Liver (tissue), 9 donors: ENCODE results near the gene NBEA. TPM values are rescaled to one million over a fixed set of nuclear protein-coding genes. Genes with fewer than 3 reads are reported as not detected.

Source experiments
- DNase-seq: peaks from one replicate; pipeline ENCODE4 v3.0.0-alpha.2; 2017; ENCODE audit warnings: low spot score
- H3K27ac ChIP-seq, 2 donors: one replicate each; pipeline ENCODE4 v1.7.0; 2013; ENCODE audit warnings: inconsistent platforms in 2 of 2, low read length in 2 of 2, control low read depth in 1 of 2, low read depth in 1 of 2, mild to moderate bottlenecking in 1 of 2
- H3K27me3 ChIP-seq, 4 donors: one replicate each; pipeline versions ENCODE4 v1.6.1 to v1.7.0; 2013; ENCODE audit warnings: low read length in 3 of 4, inconsistent platforms in 1 of 4, mild to moderate bottlenecking in 1 of 4, moderate library complexity in 1 of 4; ENCODE audit not compliant: control insufficient read depth in 4 of 4, insufficient read depth in 4 of 4
- H3K36me3 ChIP-seq, 4 donors: one replicate each; pipeline versions ENCODE4 v1.6.1 to v1.7.0; 2013; ENCODE audit warnings: low read length in 3 of 4, mild to moderate bottlenecking in 3 of 4, low read depth in 1 of 4, moderate library complexity in 1 of 4; ENCODE audit not compliant: control insufficient read depth in 4 of 4, insufficient read depth in 3 of 4
- H3K4me1 ChIP-seq, 4 donors: one replicate each; pipeline versions ENCODE4 v1.6.1 to v1.7.0; 2013; ENCODE audit warnings: low read length in 3 of 4, mild to moderate bottlenecking in 3 of 4, moderate library complexity in 1 of 4; ENCODE audit not compliant: control insufficient read depth in 4 of 4, insufficient read depth in 4 of 4
- H3K4me3 ChIP-seq, 3 donors: one replicate each; pipeline versions ENCODE4 v1.6.1 to v1.7.0; 2013; ENCODE audit warnings: low read length in 3 of 3, control low read depth in 1 of 3, low read depth in 1 of 3, mild to moderate bottlenecking in 1 of 3
- H3K9ac ChIP-seq, 2 donors: one replicate each; pipeline ENCODE4 v1.7.0; 2013; ENCODE audit warnings: low read length in 2 of 2, mild to moderate bottlenecking in 2 of 2, moderate library complexity in 2 of 2, control low read depth in 1 of 2, low read depth in 1 of 2
- H3K9me3 ChIP-seq, 4 donors: one replicate each; pipeline versions ENCODE4 v1.6.1 to v1.7.0; 2013; ENCODE audit warnings: low read length in 3 of 4; ENCODE audit not compliant: control insufficient read depth in 4 of 4
- EGR1 ChIP-seq, 2 donors: IDR thresholded peaks; 2 replicates each; pipeline ENCODE4 v1.6.1; 2016 to 2018; ENCODE audit warnings: antibody characterized with exemption in 2 of 2, low read depth in 2 of 2
- FOXA1 ChIP-seq: IDR thresholded peaks from 2 replicates; pipeline ENCODE4 v1.6.1; 2016; ENCODE audit warnings: antibody characterized with exemption
- FOXA2 ChIP-seq: IDR thresholded peaks from 2 replicates; pipeline ENCODE4 v1.6.1; 2016; ENCODE audit warnings: antibody characterized with exemption
- GABPA ChIP-seq, 2 donors: IDR thresholded peaks in 1 of 2; conservative IDR thresholded peaks in 1 of 2; 2 replicates each; pipeline ENCODE4 v1.6.1; 2016; ENCODE audit warnings: antibody characterized with exemption in 2 of 2, mild to moderate bottlenecking in 1 of 2, moderate library complexity in 1 of 2
- HNF4A ChIP-seq, 2 donors: conservative IDR thresholded peaks; 2 replicates each; pipeline ENCODE4 v1.6.1; 2016; ENCODE audit warnings: antibody characterized with exemption in 2 of 2, mild to moderate bottlenecking in 2 of 2
- HNF4G ChIP-seq: IDR thresholded peaks from 2 replicates; pipeline ENCODE4 v1.6.1; 2016; ENCODE audit warnings: antibody characterized with exemption
- JUND ChIP-seq, 2 donors: IDR thresholded peaks; 2 replicates each; pipeline ENCODE4 v1.6.1; 2016; ENCODE audit warnings: antibody characterized with exemption in 2 of 2
- NR2F2 ChIP-seq: IDR thresholded peaks from 2 replicates; pipeline ENCODE4 v1.6.1; 2016; ENCODE audit warnings: antibody characterized with exemption
- RAD21 ChIP-seq, 2 donors: IDR thresholded peaks; 2 replicates each; pipeline ENCODE4 v1.6.1; 2016; ENCODE audit warnings: antibody characterized with exemption in 2 of 2, mild to moderate bottlenecking in 2 of 2
- RXRA ChIP-seq, 2 donors: IDR thresholded peaks; 2 replicates each; pipeline ENCODE4 v1.6.1; 2017 to 2018; ENCODE audit warnings: antibody characterized with exemption in 2 of 2, mild to moderate bottlenecking in 1 of 2
- SP1 ChIP-seq: IDR thresholded peaks from 2 replicates; pipeline ENCODE4 v1.6.1; 2018; ENCODE audit warnings: antibody characterized with exemption, mild to moderate bottlenecking
- TAF1 ChIP-seq: conservative IDR thresholded peaks from 2 replicates; pipeline ENCODE4 v1.6.1; 2016; ENCODE audit warnings: antibody characterized with exemption, mild to moderate bottlenecking
- YY1 ChIP-seq: IDR thresholded peaks from 2 replicates; pipeline ENCODE4 v1.6.1; 2016; ENCODE audit warnings: antibody characterized with exemption, mild to moderate bottlenecking
- WGBS: extraction: QIAGEN DNeasy Blood & Tissue Kit; methylation state at CpG from one replicate; pipeline ENCODE4 v1.1.7; 2013; 5-methylcytosine and 5-hydroxymethylcytosine counted together
- polyA plus RNA-seq, 2 donors: library from polyadenylated mRNA; stranded (reverse) in 1 of 2; unstranded in 1 of 2; fragments of 200-250 nt in 1 of 2; fragments of >200 nt in 1 of 2; fragmentation: Nextera tagmentation in 1 of 2; extraction: Ambion mirVana in 1 of 2; gene quantifications; one replicate each; pipeline versions ENCODE4 v1.2.1 to v1.2.3, GENCODE V29; 2013 to 2015
- total RNA-seq, 2 donors: library from RNA; depleted of rRNA; stranded (reverse); fragments of >200 nt; gene quantifications; one replicate each; pipeline ENCODE4 v1.2.3, GENCODE V29; 2014
- TF ChIP-seq, protein P1 (sequence below): IDR thresholded peaks from 2 replicates; pipeline ENCODE4 v1.6.1; 2016; ENCODE audit warnings: antibody characterized with exemption
- TF ChIP-seq, protein P2 (sequence below): IDR thresholded peaks from 2 replicates; pipeline ENCODE4 v1.6.1; 2016; ENCODE audit warnings: antibody characterized with exemption
- TF ChIP-seq, protein P3 (sequence below): IDR thresholded peaks from 2 replicates; pipeline ENCODE4 v1.6.1; 2016; ENCODE audit warnings: antibody characterized with exemption, mild to moderate bottlenecking
- TF ChIP-seq, protein P4 (sequence below): IDR thresholded peaks from 2 replicates; pipeline ENCODE4 v1.6.1; 2016; ENCODE audit warnings: antibody characterized with exemption
- TF ChIP-seq, protein P5 (sequence below): fragments of 150-350 bp; IDR thresholded peaks from 2 replicates; pipeline ENCODE4 v1.5.1; 2017; ENCODE audit warnings: improper control_type of control experiment, low read depth, low read length; ENCODE audit not compliant: missing input control
- donor health status: healthy.
- donor health status: healthy.
- donor health status: healthy.
- donor health status: healthy.
- donor health status: healthy.

Gene NBEA
- total and polyA plus RNA-seq, 4 donors = 0.24 to 3.5 (median 1.4) TPM

DNA sequence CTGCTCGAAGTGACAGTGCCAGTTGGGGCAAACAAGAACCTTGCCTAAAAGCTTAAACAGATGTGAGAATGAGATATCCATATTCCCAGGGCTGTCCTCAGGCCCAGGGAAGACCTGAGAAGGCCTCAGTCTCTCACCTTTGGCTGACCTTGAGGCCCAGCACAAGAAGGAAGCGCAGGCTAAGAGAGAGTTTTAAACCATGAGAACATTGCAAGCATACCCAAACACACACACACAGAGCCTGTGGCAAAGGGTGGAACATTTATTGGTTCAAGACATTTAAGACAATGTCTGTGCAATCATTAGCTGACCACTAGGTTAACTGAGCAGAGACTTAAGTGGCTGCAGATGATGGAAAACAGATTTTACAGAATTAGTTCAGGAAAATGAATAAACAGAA, 248.2 kb downstream of the NBEA start:
- Histone ChIP-seq H3K4me1 (no peaks in the 10 kb centered on the region), H3K36me3 (no peaks in the 10 kb centered on the region), H3K9ac (no peak overlapping the region), H3K4me3 (no peak overlapping the region), H3K27ac (no peak overlapping the region), H3K27me3 (no peaks in the 10 kb centered on the region), H3K9me3 (no peaks in the 10 kb centered on the region)
- TF ChIP-seq EGR1 (IDR thresholded peaks at IDR 0.05; ENCODE audit: low read depth in 2 of 2) (no peak), HNF4A (conservative IDR thresholded peaks at IDR 0.05) (no peak), RXRA (IDR thresholded peaks at IDR 0.05) (no peak), FOXA2 (no peak), NR2F2 (no peak), YY1 (no peak), GABPA (IDR thresholded peaks at IDR 0.05 in 1 of 2, conservative IDR thresholded peaks at IDR 0.05 in 1 of 2) (no peak), FOXA1 (no peak), JUND (IDR thresholded peaks at IDR 0.05) (no peak), RAD21 (IDR thresholded peaks at IDR 0.05) (no peak), HNF4G (no peak)
- TF ChIP-seq, protein P1, sequence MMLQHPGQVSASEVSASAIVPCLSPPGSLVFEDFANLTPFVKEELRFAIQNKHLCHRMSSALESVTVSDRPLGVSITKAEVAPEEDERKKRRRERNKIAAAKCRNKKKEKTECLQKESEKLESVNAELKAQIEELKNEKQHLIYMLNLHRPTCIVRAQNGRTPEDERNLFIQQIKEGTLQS = no peak
- TF ChIP-seq, protein P2, sequence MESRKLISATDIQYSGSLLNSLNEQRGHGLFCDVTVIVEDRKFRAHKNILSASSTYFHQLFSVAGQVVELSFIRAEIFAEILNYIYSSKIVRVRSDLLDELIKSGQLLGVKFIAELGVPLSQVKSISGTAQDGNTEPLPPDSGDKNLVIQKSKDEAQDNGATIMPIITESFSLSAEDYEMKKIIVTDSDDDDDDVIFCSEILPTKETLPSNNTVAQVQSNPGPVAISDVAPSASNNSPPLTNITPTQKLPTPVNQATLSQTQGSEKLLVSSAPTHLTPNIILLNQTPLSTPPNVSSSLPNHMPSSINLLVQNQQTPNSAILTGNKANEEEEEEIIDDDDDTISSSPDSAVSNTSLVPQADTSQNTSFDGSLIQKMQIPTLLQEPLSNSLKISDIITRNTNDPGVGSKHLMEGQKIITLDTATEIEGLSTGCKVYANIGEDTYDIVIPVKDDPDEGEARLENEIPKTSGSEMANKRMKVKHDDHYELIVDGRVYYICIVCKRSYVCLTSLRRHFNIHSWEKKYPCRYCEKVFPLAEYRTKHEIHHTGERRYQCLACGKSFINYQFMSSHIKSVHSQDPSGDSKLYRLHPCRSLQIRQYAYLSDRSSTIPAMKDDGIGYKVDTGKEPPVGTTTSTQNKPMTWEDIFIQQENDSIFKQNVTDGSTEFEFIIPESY = no peak
- no peak for DNase-seq
- 92% methylated on average over 2 of the region's 2 CpGs for WGBS

- TF ChIP-seq SP1 = no peak
- TF ChIP-seq, protein P1 = no peak
- TF ChIP-seq YY1 = no peak
- TF ChIP-seq, protein P3, sequence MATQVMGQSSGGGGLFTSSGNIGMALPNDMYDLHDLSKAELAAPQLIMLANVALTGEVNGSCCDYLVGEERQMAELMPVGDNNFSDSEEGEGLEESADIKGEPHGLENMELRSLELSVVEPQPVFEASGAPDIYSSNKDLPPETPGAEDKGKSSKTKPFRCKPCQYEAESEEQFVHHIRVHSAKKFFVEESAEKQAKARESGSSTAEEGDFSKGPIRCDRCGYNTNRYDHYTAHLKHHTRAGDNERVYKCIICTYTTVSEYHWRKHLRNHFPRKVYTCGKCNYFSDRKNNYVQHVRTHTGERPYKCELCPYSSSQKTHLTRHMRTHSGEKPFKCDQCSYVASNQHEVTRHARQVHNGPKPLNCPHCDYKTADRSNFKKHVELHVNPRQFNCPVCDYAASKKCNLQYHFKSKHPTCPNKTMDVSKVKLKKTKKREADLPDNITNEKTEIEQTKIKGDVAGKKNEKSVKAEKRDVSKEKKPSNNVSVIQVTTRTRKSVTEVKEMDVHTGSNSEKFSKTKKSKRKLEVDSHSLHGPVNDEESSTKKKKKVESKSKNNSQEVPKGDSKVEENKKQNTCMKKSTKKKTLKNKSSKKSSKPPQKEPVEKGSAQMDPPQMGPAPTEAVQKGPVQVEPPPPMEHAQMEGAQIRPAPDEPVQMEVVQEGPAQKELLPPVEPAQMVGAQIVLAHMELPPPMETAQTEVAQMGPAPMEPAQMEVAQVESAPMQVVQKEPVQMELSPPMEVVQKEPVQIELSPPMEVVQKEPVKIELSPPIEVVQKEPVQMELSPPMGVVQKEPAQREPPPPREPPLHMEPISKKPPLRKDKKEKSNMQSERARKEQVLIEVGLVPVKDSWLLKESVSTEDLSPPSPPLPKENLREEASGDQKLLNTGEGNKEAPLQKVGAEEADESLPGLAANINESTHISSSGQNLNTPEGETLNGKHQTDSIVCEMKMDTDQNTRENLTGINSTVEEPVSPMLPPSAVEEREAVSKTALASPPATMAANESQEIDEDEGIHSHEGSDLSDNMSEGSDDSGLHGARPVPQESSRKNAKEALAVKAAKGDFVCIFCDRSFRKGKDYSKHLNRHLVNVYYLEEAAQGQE = no peak
- TF ChIP-seq TAF1 = no peak
- no peak for TF ChIP-seq FOXA2
- TF ChIP-seq FOXA1 = no peak
- no peak for TF ChIP-seq EGR1 (IDR thresholded peaks at IDR 0.05; ENCODE audit: low read depth in 2 of 2)
- TF ChIP-seq, protein P4, sequence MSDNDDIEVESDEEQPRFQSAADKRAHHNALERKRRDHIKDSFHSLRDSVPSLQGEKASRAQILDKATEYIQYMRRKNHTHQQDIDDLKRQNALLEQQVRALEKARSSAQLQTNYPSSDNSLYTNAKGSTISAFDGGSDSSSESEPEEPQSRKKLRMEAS = no peak
- TF ChIP-seq RAD21 (IDR thresholded peaks at IDR 0.05) = no peak
- no peak for TF ChIP-seq HNF4A (conservative IDR thresholded peaks at IDR 0.05)
- no peak for TF ChIP-seq HNF4G
- no peak for TF ChIP-seq NR2F2
- TF ChIP-seq, protein P2 = no peak
- TF ChIP-seq, protein P5, sequence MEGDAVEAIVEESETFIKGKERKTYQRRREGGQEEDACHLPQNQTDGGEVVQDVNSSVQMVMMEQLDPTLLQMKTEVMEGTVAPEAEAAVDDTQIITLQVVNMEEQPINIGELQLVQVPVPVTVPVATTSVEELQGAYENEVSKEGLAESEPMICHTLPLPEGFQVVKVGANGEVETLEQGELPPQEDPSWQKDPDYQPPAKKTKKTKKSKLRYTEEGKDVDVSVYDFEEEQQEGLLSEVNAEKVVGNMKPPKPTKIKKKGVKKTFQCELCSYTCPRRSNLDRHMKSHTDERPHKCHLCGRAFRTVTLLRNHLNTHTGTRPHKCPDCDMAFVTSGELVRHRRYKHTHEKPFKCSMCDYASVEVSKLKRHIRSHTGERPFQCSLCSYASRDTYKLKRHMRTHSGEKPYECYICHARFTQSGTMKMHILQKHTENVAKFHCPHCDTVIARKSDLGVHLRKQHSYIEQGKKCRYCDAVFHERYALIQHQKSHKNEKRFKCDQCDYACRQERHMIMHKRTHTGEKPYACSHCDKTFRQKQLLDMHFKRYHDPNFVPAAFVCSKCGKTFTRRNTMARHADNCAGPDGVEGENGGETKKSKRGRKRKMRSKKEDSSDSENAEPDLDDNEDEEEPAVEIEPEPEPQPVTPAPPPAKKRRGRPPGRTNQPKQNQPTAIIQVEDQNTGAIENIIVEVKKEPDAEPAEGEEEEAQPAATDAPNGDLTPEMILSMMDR = no peak
- TF ChIP-seq RXRA (IDR thresholded peaks at IDR 0.05) = no peak
- TF ChIP-seq JUND (IDR thresholded peaks at IDR 0.05) = no peak
- no peak for TF ChIP-seq GABPA (IDR thresholded peaks at IDR 0.05 in 1 of 2, conservative IDR thresholded peaks at IDR 0.05 in 1 of 2)
- 86% methylated on average over 2 of the region's 2 CpGs for WGBS
- Histone ChIP-seq H3K9me3 (no peaks in the 10 kb centered on the region), H3K36me3 (no peaks in the 10 kb centered on the region), H3K9ac (no peak overlapping the region), H3K4me3 (no peak overlapping the region), H3K4me1 (no peaks in the 10 kb centered on the region), H3K27me3 (no peaks in the 10 kb centered on the region), H3K27ac (no peak overlapping the region)
- no peak for DNase-seq
These were observed 249.8 kb downstream of the NBEA start for GRCh38 chr13:35191883-35192282.
